RPMI7951 (cell line): Measurements from ENCODE around the gene LRIG1. TPM values are rescaled to one million over a fixed set of nuclear protein-coding genes. Genes with fewer than 3 reads are reported as not detected.

ENCODE experiments used
- DNase-seq: peaks from one replicate; pipeline ENCODE4 v3.0.0-alpha.2; 2012; ENCODE audit warnings: low read depth
- total RNA-seq: library from RNA; depleted of rRNA; stranded (reverse); fragments of >200 nt; shearing (Covaris generic); gene quantifications from 2 replicates; pipeline ENCODE4 v1.2.3, GENCODE V29; 2014

LRIG1 gene
- total RNA-seq, 1 experiment from 2014 or later: 56.7 TPM

- no peak for DNase-seq
Observed at GRCh38 chr3:66354001-66354400, 146.8 kb downstream of the LRIG1 start.

GRCh38 chr3:66353530-66353929 lies 147.3 kb downstream of the LRIG1 start:
- DNase-seq: no peak

GRCh38 chr3:66353039-66353438 lies 147.8 kb downstream of the LRIG1 start:
- DNase-seq: no peak

- DNase-seq: no peak
Observed at GRCh38 chr3:66350601-66351000, 150.2 kb downstream of the LRIG1 start.

GRCh38 chr3:66348704-66349103 lies 152.1 kb downstream of the LRIG1 start:
- DNase-seq: no peak

GRCh38 chr3:66344848-66345578 lies 155.8 kb downstream of the LRIG1 start:
- DNase-seq: no peak

- no peak for DNase-seq
Observed at GRCh38 chr3:66344391-66344811, 156.4 kb downstream of the LRIG1 start.

- no peak for DNase-seq
Observed at GRCh38 chr3:66342717-66343356, 158.0 kb downstream of the LRIG1 start.

- peak; percentile 83 for DNase-seq
Observed at GRCh38 chr3:66338927-66339326, 161.9 kb downstream of the LRIG1 start.

GRCh38 chr3:66336333-66336766 lies 164.5 kb downstream of the LRIG1 start:
- peak; percentile 75 for DNase-seq

- DNase-seq: no peak
Observed at GRCh38 chr3:66335671-66336070, 165.2 kb downstream of the LRIG1 start.
